Dendritic cell treated with granulocyte-macrophage colony-stimulating factor and Interleukin-4, amounts not matched to agents 40 ng/mL and 50 ng/mL, for 4 days (primary cell): Measurements from ENCODE around the gene DIPK1A.
A peak's percentile ranks its signal among the peaks of the same experiment; 100 is the strongest.

ENCODE experiments used
- H3K27ac Mint-ChIP-seq: one replicate; pipeline ENCODE4 v1.8.0; 2022; ENCODE audit warnings: mild to moderate bottlenecking, mixed read lengths
- H3K27me3 Mint-ChIP-seq: one replicate; pipeline ENCODE4 v1.8.0; 2022; ENCODE audit warnings: mild to moderate bottlenecking, mixed read lengths
- H3K36me3 Mint-ChIP-seq: one replicate; pipeline ENCODE4 v1.8.0; 2022; ENCODE audit warnings: low read depth, mixed read lengths
- H3K4me1 Mint-ChIP-seq: one replicate; pipeline ENCODE4 v1.8.0; 2022; ENCODE audit warnings: low read depth, mixed read lengths
- H3K4me3 Mint-ChIP-seq: one replicate; pipeline ENCODE4 v1.8.0; 2022; ENCODE audit warnings: mild to moderate bottlenecking, moderate library complexity, mixed read lengths
- H3K9me3 Mint-ChIP-seq: one replicate; pipeline ENCODE4 v1.8.0; 2022; ENCODE audit warnings: mixed read lengths
- intact Hi-C: fragments of 100-400 bp; cut with micrococcal nuclease; formaldehyde crosslinking; loops from one replicate; pipeline ENCODE4 v1.15.0; 2022

Gene DIPK1A

DNA sequence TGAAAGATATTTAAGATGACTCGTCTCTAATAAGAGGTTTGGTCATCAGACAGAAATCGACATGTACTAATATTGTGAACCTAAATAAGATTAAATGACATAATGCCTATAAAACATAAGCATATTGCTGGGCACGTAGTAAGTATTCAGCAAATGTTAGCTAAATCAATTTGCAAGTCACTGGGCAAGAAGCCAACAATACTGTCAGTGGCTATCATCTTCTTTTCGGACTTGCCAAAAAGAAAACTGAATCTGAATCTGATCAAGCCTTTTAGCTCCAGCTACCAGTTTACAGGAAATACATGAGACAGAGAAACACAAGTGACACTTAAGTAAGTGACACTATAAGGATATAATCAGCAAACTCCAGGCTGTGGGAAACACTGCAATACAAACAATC is 83.5 kb downstream of the DIPK1A start:
- Mint-ChIP-seq H3K27ac (no peak overlapping the region), H3K9me3 (no peaks in the 10 kb centered on the region), H3K4me3 (no peak overlapping the region), H3K27me3 (no peaks in the 10 kb centered on the region), H3K36me3 (peaks cover 20% of the 10 kb centered on the region), H3K4me1 (peaks cover 7% of the 10 kb centered on the region)
- intact Hi-C loops: loop anchor here (10.0 kb wide), 1 partner anchor 47 kb away; no protein-coding TSS in a partner anchor

DNA sequence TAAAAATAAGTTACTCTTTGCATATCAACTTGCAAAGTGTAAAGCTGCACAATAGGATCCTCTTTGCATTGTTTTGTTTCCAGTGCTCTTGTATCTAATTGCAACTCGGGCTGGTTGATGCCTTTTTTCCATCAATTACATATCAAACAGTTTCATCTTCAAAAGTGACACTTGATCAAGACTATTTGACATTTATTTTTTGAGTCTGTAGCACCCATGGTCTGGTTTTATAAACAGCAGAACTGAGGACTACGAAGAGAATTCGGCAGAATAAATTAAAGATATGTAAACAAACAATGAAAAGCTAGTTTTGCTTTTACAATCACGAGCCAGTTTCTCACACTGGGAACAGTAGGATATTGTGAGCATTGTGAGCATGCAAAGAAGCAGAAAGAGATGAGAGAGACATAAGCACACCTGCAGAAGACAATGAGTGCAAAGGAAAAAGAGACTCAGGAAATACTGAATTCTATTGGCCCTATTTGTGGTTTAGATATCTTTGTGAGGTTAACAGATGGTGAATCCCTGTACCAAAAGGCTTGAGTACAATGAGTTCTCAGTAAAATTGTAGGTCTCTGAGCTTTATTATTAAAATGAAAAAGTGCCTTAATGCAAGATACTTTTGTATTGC is 84.1 kb downstream of the DIPK1A start:
- Mint-ChIP-seq H3K4me3 (no peak overlapping the region), H3K9me3 (no peaks in the 10 kb centered on the region), H3K27ac (no peak overlapping the region), H3K4me1 (peaks cover 2% of the 10 kb centered on the region), H3K36me3 (peaks cover 26% of the 10 kb centered on the region), H3K27me3 (no peaks in the 10 kb centered on the region)
- intact Hi-C loops: loop anchor here (10.0 kb wide), 1 partner anchor 48 kb away; no protein-coding TSS in a partner anchor

DNA sequence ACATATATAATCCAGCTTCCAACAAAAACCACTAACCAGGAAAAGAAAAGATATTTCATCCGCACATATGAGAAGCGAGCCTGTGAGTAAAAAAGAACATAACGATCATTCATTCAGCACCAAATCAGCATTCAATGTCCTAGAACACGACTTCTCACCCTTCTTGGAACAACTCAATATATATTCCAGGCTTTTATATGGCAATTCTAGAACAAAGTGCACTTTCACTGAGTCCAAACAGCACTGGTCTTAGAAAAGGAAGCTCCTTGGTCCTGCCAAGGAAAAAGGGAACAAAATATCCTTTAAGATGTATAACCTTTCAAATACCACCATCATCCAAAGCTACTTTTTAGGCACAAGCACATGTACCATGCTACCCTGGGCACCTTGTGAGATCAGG is 84.9 kb downstream of the DIPK1A start:
- intact Hi-C loops: loop anchor here (10.0 kb wide), 1 partner anchor 48 kb away; no protein-coding TSS in a partner anchor
- Mint-ChIP-seq H3K4me3 (no peak overlapping the region), H3K4me1 (no peaks in the 10 kb centered on the region), H3K27ac (no peak overlapping the region), H3K27me3 (no peaks in the 10 kb centered on the region), H3K36me3 (peaks cover 27% of the 10 kb centered on the region), H3K9me3 (no peaks in the 10 kb centered on the region)

DNA sequence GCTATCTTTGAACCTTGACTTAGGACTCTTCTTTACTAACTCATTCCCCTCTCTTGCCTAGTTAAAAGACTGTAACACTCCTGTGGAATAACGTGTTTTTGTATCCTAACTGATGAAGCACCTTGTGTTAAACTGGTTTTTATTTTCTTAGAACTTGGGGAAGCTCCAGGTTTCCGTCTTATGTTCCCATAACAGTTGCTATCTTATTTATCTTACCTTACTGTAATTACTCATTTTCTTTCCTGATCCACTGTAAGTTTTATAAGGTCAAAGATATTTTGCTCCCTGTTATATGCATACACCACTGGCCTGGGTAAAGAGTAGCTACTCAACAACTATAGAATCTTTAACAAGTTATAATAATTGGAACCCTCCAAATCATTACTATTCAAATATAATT is 86.3 kb downstream of the DIPK1A start:
- H3K9me3 Mint-ChIP-seq: no peaks in the 10 kb centered on the region
- H3K27me3 Mint-ChIP-seq: no peaks in the 10 kb centered on the region
- peaks cover 30% of the 10 kb centered on the region for H3K36me3 Mint-ChIP-seq
- intact Hi-C loops: loop anchor here (10.0 kb wide), 1 partner anchor 50 kb away; no protein-coding TSS in a partner anchor
- H3K4me1 Mint-ChIP-seq: no peaks in the 10 kb centered on the region
- H3K4me3 Mint-ChIP-seq: no peak overlapping the region
- no peak overlapping the region for H3K27ac Mint-ChIP-seq

DNA sequence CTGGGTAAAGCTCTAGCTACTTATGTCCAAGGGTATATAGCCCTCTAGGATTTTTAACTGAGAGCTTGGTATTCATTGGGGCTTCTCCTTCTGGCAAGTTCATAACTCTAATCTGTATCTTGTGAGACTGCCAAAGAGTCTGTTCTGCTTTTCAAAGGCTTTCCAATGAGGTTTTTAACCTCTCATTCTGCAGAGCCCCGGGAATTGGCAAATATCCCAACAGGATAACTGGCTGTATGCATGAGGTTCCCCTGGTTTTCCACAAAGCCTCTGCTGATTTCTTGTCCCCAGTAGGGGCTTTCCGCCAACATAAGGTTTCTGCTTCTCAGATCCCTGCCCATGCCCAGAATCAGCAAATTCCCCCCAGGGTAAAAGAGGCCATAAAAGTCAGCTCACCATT is 88.5 kb downstream of the DIPK1A start:
- intact Hi-C loops: loop anchor here (10.0 kb wide), 1 partner anchor 52 kb away; no protein-coding TSS in a partner anchor
- Mint-ChIP-seq H3K9me3 (no peaks in the 10 kb centered on the region), H3K4me3 (no peak overlapping the region), H3K36me3 (peaks cover 34% of the 10 kb centered on the region), H3K27ac (no peak overlapping the region), H3K4me1 (no peaks in the 10 kb centered on the region), H3K27me3 (no peaks in the 10 kb centered on the region)

DNA sequence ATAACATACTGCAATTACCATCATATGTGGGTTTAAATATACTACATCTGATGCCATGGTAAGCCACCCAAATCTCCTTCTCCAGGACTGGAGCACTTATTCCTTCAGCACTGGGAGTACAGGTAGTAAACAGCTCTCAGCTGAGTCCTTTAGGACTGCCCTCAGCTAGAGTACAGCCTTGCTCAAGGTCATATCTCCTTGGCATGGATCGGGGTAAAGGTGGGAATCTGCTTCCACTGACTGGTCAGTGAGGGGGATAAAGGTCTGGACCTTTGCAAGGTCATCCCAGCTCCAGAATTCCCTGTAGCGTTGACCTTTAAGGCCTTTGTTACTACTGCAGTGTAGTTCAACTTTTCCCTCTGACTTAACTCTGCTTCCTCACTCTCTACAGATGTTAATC is 90.7 kb downstream of the DIPK1A start:
- no peak overlapping the region for H3K4me3 Mint-ChIP-seq
- no peak overlapping the region for H3K27ac Mint-ChIP-seq
- peaks cover 49% of the 10 kb centered on the region for H3K36me3 Mint-ChIP-seq
- H3K27me3 Mint-ChIP-seq: no peaks in the 10 kb centered on the region
- H3K9me3 Mint-ChIP-seq: no peaks in the 10 kb centered on the region
- intact Hi-C loops: loop anchor here (10.0 kb wide), 1 partner anchor 54 kb away; no protein-coding TSS in a partner anchor
- H3K4me1 Mint-ChIP-seq: no peaks in the 10 kb centered on the region

DNA sequence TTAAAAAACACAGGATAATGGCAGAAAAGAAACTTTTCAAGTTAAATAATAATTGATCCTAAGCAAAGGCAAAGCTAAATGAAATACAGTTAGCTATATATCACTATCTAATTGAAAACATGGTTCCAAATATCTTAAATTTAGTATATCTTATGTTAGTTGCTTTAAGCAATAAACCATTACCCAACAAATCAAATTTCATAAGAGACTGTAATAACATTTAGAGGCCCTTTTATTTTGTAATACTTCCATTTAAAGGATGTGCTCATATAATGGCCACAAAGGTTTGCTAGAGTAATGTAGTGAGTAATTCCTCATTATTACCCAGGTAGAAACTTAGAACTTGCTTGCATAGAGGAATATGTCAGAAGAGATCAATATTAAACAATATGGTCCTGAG is 97.1 kb downstream of the DIPK1A start:
- H3K4me1 Mint-ChIP-seq: peaks cover 4% of the 10 kb centered on the region
- no peak overlapping the region for H3K27ac Mint-ChIP-seq
- H3K27me3 Mint-ChIP-seq: no peaks in the 10 kb centered on the region
- intact Hi-C loops: no loop called here
- peaks cover 21% of the 10 kb centered on the region for H3K36me3 Mint-ChIP-seq
- no peak overlapping the region for H3K4me3 Mint-ChIP-seq
- H3K9me3 Mint-ChIP-seq: no peaks in the 10 kb centered on the region

DNA sequence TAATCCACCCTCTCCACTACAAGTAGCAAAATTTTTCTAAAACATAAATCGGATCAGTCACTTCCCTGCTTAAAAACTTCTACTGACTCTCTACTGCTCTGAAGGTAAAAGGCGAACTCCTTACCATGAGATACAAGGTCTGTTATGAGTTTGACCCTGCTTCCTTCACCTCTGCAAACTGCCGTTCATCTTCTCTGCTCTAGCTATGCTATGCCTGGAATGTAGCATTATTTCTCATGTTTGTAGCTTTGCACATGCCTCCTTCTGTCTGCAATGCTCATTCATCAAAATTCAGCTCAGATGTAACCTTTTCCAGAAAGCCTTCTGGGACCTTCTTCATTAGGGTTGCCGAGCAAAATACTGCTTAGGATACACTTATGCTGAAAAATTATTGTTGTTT is 98.7 kb downstream of the DIPK1A start:
- Mint-ChIP-seq H3K27ac (no peak overlapping the region), H3K4me1 (peaks cover 6% of the 10 kb centered on the region), H3K27me3 (no peaks in the 10 kb centered on the region), H3K9me3 (no peaks in the 10 kb centered on the region), H3K4me3 (no peak overlapping the region), H3K36me3 (peaks cover 21% of the 10 kb centered on the region)
- intact Hi-C loops: no loop called here

DNA sequence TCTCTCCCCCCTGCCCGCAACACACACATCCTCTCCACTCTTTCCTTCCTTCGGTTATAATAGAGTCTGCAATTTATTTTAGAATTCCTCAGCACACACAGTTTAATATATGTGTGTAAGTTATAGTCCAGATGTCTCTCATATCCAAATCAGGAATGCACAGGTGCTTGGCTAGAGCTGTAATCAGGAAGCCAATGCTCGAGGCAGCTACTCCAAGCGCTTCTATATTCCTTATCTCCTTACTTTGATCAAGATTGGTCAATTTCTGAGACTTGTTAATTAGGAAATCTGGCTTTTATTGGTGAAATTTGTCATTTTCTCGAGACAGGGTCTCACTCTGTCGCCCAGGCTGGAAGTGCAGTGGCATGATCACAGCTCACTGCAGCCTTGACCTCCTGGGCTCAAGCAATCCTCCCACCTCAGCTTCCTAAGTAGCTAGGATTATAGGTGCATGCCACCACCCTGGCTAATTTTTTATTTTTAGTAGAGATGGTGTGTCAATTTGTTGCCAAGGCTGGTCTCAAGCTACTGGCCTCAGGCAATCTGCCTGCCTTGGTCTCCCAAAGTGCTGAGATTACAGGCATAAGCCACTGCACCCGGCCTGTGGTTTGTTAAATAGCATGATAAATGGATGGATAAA is 101.7 kb downstream of the DIPK1A start:
- H3K27ac Mint-ChIP-seq: peak overlapping the region; percentile 3
- H3K4me1 Mint-ChIP-seq: peaks cover 9% of the 10 kb centered on the region
- intact Hi-C loops: loop anchor here (1.0 kb wide), 2 partner anchors 101 to 135 kb away; no protein-coding TSS in a partner anchor
- H3K9me3 Mint-ChIP-seq: no peaks in the 10 kb centered on the region
- peaks cover 27% of the 10 kb centered on the region for H3K36me3 Mint-ChIP-seq
- no peak overlapping the region for H3K4me3 Mint-ChIP-seq
- H3K27me3 Mint-ChIP-seq: no peaks in the 10 kb centered on the region

DNA sequence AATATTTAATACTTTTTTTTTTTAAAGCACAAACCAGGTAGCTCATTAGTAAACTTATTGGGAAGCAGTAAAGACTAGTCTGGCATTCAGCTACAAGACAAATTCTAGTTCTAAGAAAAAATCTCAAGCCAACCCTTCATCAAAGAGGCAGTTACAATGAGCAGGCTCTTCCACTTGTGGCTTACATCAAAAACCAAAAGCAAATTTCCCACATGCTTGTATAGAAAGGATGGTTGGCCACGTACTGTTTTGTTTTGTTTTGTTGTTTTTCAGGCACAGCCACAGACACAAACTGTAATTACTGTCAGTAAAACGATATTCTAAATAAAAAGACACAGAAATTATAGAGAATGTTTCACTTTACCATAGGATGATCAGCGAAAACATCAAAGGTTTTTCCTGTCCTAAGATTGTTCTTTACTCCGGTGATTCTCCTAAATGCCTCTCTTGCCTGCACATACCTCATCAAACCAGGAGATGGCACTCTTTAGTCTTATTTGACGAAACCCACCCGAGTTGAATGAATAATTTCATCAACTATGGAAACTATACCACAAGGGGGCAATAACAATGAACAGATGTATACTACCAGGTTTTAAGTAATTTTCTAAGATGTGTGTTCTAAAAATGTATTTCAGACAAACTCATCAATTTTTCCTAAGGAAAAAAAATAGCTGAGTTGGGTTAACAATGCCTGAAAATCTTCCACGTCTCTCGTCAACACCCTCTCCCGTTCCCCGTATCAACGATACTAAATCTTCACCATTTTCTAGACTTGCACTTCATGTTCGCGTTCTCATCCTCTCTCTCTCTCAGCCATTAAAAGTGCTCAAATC is 102.5 kb downstream of the DIPK1A start:
- Mint-ChIP-seq H3K36me3 (peaks cover 23% of the 10 kb centered on the region), H3K4me1 (peaks cover 15% of the 10 kb centered on the region), H3K27me3 (no peaks in the 10 kb centered on the region), H3K9me3 (no peaks in the 10 kb centered on the region), H3K27ac (peak overlapping the region; percentile 3), H3K4me3 (no peak overlapping the region)
- intact Hi-C loops: loop anchor here (1.0 kb wide), 2 partner anchors 102 to 136 kb away; no protein-coding TSS in a partner anchor

DNA sequence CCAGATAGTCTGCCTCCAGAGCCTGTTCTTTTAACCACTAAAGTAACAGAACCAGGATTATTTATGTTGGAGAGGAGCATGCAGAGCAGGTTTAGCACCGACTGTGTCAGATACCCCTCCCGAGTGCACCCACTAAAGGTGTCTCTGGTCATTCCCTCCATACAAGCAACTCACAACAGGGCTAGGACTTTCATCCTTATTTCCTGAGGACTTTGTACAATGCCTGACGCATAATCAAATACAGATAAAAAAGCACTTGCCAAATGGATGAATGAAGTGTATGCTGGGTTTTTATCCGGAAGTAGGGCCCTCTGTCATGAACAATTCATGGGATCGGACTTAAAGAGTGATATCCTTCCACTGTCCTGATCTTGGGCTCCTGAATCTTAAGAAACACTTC is 103.4 kb downstream of the DIPK1A start:
- peaks cover 21% of the 10 kb centered on the region for H3K36me3 Mint-ChIP-seq
- no peak overlapping the region for H3K4me3 Mint-ChIP-seq
- H3K9me3 Mint-ChIP-seq: no peaks in the 10 kb centered on the region
- H3K27me3 Mint-ChIP-seq: no peaks in the 10 kb centered on the region
- H3K4me1 Mint-ChIP-seq: peaks cover 18% of the 10 kb centered on the region
- no peak overlapping the region for H3K27ac Mint-ChIP-seq
- intact Hi-C loops: no loop called here

DNA sequence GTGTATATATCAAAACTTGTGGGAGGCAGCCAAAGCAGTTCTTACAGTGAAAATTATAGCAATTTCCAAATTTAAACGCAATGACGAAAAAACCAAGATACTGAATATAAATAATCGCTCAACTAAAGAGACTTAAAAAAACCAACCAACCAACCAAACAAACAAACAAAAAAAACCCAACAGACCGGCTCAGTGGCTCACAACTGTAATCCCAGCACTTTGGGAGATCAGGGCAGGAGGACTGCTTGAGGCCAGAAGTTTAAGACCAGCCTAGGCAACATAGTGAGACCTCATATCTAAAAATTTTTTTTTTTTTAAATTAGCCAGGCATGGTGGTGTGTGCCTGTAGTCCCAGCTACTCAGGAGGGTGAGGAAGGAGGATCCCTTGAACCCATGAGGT is 106.0 kb downstream of the DIPK1A start:
- H3K9me3 Mint-ChIP-seq: no peaks in the 10 kb centered on the region
- no peak overlapping the region for H3K4me3 Mint-ChIP-seq
- H3K27ac Mint-ChIP-seq: no peak overlapping the region
- H3K36me3 Mint-ChIP-seq: peaks cover 39% of the 10 kb centered on the region
- intact Hi-C loops: no loop called here
- H3K4me1 Mint-ChIP-seq: peaks cover 30% of the 10 kb centered on the region
- H3K27me3 Mint-ChIP-seq: no peaks in the 10 kb centered on the region

DNA sequence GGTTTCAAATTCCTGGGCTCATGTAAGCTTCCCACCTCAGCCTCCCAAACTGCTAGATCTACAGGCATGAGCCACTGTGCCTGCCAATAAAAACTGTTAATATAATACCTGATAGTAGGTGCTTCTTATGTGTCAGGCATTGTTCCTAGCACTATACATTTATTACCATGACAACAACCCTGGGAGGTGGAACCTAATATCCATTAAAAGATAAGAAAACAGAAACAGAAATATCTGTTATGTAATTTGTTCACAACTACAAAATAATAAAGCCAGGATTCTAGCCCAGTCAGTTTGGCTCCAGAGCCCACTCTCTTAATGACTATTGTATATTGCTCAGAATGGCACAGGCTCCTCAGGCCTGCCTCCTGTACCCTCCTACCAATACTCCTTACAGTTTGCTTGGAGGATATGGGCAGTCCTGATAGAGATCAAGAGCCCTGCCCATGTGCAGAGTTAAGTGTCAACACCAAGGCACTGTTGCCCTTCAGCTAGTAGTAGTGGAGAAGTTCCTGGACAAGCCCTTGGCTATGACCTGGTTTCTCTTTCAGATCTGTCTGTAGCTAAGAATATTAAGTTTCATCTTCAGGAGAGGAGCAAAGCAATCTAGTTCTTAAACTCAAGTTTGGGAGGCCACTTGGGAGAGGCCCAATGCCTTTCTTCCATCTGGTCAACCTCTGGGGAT is 107.0 kb downstream of the DIPK1A start:
- intact Hi-C loops: no loop called here
- Mint-ChIP-seq H3K4me1 (peaks cover 27% of the 10 kb centered on the region), H3K4me3 (no peak overlapping the region), H3K36me3 (peaks cover 49% of the 10 kb centered on the region), H3K27me3 (no peaks in the 10 kb centered on the region), H3K27ac (no peak overlapping the region), H3K9me3 (no peaks in the 10 kb centered on the region)
